ENCODE data around the gene CDCA7.
"Not testable (repeated sequence)": the region's sequence is repeated elsewhere in the genome, so short reads cannot be mapped to it uniquely, and the experiment has no call there.

CDCA7 gene

DNA sequence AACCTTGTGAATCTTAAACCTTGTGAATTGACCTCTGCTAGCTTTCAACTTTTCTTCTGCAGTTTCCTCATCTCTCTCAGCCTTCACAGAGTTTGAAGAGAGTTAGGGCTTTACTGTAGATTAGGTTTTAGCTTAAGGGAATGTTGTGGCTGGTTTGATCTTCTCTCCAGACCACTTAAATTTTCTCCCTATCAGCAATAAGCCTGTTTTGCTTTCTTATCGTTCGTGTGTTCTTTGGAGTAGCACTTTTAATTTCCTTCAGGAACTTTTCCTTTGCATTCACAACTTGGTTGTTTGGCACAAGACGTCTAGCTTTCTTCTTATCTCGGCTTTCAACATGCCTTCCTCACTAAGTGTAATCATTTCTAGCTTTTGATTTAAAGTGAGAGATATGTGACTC is 2.8 kb upstream of the CDCA7 start:
- peaks cover 12% of the 10 kb centered on the region for H3K4me1 Mint-ChIP-seq
- ATAC-seq: no peak
- H3K4me3 Mint-ChIP-seq: no peak overlapping the region
- H3K9me3 Mint-ChIP-seq: no peaks in the 10 kb centered on the region
- no peak overlapping the region for H3K27ac Mint-ChIP-seq
- H3K36me3 Mint-ChIP-seq: no peaks in the 10 kb centered on the region
- H3K27me3 Mint-ChIP-seq: peaks cover 61% of the 10 kb centered on the region

DNA sequence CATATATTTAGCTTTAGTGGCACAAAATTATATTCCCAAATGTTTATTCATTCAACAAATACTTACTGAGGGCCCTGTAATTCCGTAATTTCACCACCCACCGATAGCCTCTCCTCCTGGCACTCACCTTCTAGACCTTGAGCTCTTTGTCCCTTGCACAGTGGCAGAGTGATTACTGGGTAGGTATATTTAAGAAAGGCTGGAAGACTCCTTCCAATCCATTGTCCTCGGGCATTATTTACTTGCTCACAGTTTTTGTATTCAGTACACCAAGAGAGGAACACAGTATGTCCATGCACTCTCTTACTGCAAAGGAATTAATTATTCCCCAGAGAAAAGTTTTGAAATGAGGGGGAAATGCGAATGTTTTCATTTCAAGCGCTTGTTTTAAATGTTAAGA is 1.1 kb upstream of the CDCA7 start:
- ATAC-seq: no peak
- no peak overlapping the region for H3K27ac Mint-ChIP-seq
- peaks cover 62% of the 10 kb centered on the region for H3K27me3 Mint-ChIP-seq
- H3K4me1 Mint-ChIP-seq: peaks cover 12% of the 10 kb centered on the region
- no peak overlapping the region for H3K4me3 Mint-ChIP-seq
- H3K36me3 Mint-ChIP-seq: no peaks in the 10 kb centered on the region
- no peaks in the 10 kb centered on the region for H3K9me3 Mint-ChIP-seq

DNA sequence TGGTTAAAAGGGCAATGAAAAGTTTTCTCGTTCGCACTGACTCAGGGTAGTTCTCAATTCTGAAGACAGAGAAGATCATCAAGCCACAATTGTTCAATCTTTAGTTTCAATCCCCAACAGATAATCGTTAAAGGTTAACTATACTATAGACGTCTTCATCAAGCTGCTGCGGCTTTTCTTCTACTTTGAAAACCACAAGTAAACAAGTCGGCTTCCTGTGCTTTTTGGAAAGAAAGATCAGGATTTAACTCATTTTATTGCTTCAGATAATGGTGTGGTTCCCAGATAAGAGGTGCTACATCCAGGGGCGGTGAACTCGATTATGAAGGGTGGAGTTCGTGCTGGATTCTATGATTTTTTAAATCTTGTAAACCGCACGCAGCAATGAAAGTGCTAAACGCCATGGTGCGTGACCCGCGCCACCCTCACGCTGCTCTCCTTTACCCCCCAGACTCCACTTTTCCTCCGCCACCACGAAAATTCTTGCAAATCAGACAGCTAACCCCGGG is 545 bp upstream of the CDCA7 start:
- Mint-ChIP-seq H3K9me3 (no peaks in the 10 kb centered on the region), H3K27ac (peak overlapping the region; percentile 61), H3K4me1 (peaks cover 12% of the 10 kb centered on the region), H3K36me3 (no peaks in the 10 kb centered on the region), H3K27me3 (peaks cover 62% of the 10 kb centered on the region), H3K4me3 (peak overlapping the region; percentile 65)
- ATAC-seq: no peak

DNA sequence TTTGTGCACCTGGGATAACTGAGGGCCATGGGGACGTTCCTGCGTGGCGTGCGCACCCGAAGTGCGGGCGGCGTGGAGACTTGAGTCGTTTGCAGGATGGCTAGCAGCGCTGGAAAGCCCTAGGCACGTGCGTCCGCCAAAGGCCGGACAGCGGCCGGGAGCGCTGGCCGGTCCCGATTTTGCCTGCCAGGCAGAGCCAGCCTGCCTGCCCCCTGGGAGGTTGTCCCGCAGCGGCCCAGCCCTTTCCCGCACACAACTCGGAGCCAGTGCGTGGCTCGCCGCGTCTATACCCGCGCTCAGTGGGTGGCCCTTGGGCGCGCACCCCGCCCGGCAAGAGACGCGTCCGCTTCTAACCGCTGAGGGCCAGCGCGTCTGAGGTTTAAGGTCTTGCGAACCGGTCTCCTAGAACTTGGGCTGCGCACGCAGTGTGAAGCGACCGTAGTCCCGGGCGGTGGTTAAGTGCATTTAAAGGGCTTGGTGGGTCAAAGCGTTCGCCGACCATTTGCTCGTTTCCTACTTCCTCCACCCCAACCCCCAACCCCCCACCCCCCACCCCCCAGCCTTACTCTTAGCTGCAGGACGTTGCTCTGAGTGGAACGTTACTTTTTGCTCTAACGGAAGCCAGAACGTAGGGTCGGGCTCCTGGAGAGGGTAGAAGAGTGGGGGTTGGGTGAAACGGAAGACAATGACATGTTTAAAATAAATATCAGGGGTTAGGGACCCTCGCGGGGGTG is 627 bp downstream of the CDCA7 start:
- Mint-ChIP-seq H3K36me3 (no peaks in the 10 kb centered on the region), H3K4me1 (peaks cover 12% of the 10 kb centered on the region)
- peak; percentile 58 for ATAC-seq

DNA sequence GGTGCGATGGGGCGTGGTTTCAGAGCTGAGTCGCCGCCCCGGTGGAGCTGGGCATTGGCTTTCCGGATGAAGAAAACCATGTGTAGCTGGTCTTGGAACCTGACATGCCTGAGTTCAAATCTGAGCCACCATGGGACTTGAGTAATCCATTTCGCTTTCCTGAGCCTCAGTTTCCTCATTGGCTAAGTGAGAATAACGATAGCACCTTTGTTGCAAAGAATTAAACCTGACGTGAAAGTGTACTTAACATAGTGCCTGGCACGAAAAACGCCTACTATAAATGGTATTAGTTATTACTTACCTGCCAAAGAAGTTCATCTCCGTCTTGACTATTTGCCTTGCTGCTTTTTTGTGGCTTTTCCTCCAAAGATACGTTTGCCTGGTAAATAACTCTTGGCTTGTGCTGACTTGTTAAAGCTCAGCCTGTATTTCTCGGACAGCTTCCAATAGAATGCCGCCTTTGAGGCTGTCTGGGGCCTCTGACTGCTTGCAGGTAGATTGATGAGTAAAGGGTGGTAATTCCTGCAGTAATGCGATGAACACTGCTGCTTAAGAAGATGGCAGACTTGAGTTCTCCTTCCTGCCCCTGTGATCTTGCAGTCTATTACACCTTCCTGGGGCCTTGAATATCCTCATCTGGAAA is 1.3 kb downstream of the CDCA7 start:
- Mint-ChIP-seq H3K4me1 (peaks cover 12% of the 10 kb centered on the region), H3K36me3 (no peaks in the 10 kb centered on the region), H3K27ac (peak overlapping the region; percentile 61), H3K9me3 (no peaks in the 10 kb centered on the region), H3K4me3 (peak overlapping the region; percentile 79), H3K27me3 (peaks cover 59% of the 10 kb centered on the region)
- ATAC-seq: no peak

More for the DNA sequence above, 627 bp downstream of the CDCA7 start:
- Mint-ChIP-seq H3K27ac (peak overlapping the region; percentile 61), H3K4me3 (peak overlapping the region; percentile 79), H3K9me3 (no peaks in the 10 kb centered on the region), H3K27me3 (peaks cover 60% of the 10 kb centered on the region)

DNA sequence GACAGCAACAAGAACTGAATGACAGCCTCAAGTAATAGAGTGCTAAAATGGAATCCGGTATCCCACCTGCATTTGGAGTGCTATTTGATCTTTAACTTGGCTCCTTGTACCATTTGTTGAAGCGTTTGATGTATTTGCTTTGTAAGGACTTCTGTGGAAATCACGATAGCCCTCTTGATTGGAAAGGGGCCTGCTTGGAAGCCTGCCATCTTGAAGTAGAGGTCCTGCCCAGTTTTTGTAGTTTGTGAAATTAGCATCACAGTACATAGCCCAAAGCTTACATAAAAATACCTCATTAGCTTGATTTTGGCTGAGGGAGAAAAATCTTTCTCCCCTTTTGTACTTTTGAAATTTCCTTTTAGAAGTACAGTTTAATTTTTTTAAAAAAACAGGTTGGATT is 2.7 kb downstream of the CDCA7 start:
- H3K27ac Mint-ChIP-seq: no peak overlapping the region
- no peak overlapping the region for H3K4me3 Mint-ChIP-seq
- H3K4me1 Mint-ChIP-seq: peaks cover 12% of the 10 kb centered on the region
- ATAC-seq: no peak
- H3K9me3 Mint-ChIP-seq: no peaks in the 10 kb centered on the region
- H3K27me3 Mint-ChIP-seq: peaks cover 50% of the 10 kb centered on the region
- no peaks in the 10 kb centered on the region for H3K36me3 Mint-ChIP-seq

DNA sequence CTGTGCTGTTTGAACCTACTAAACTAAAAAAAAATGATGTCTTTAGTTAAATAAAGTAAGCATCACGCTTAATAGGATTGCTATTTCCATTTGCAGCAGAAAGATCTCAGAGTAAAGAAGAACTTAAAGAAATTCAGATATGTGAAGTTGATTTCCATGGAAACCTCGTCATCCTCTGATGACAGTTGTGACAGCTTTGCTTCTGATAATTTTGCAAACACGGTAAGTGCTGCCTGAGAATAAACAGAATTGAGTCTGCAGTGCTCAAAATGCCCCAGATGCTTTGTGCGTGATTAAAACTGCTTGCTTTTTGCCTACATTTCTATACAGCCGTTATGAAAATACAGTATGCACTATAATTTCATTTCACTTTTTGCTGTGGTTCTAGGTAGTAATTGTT is 3.9 kb downstream of the CDCA7 start:
- Mint-ChIP-seq H3K27me3 (peaks cover 38% of the 10 kb centered on the region), H3K9me3 (no peaks in the 10 kb centered on the region), H3K36me3 (no peaks in the 10 kb centered on the region), H3K27ac (no peak overlapping the region), H3K4me3 (no peak overlapping the region), H3K4me1 (peaks cover 10% of the 10 kb centered on the region)
- ATAC-seq: no peak

DNA sequence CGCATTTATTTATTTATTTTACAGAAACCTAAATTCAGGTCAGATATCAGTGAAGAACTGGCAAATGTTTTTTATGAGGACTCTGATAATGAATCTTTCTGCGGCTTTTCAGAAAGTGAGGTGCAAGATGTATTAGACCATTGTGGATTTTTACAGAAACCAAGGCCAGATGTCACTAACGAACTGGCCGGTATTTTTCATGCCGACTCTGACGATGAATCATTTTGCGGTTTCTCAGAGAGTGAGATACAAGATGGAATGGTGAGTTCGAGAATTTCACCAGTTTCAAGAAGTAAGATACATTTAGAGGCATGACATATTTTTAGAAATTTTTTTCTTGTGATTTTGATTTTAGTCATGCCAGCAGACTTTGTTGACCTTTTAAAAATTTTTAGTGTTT is 4.6 kb downstream of the CDCA7 start:
- H3K9me3 Mint-ChIP-seq: no peaks in the 10 kb centered on the region
- peaks cover 32% of the 10 kb centered on the region for H3K27me3 Mint-ChIP-seq
- no peaks in the 10 kb centered on the region for H3K36me3 Mint-ChIP-seq
- no peak overlapping the region for H3K4me3 Mint-ChIP-seq
- peak; percentile 21 for ATAC-seq
- H3K4me1 Mint-ChIP-seq: peaks cover 4% of the 10 kb centered on the region
- H3K27ac Mint-ChIP-seq: no peak overlapping the region

DNA sequence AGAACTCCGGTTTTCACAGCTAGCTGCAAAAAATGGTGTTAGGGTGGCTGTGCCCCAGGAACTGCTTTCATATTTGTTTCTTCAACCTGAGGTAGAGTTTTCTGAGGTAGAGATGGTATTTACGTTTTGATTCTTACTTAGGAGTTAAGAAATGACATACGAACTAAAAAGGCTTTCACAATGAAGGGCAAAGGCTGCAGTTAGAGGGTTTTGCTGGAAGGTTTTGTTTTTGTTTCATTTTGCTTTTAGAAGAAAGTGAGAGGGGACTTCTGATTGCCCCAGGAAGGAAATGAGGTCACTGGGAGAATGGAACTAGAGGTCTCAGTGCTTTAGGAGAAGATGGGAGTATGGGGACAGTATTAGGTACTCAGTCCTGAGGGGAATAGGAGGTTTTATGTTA is 15.5 kb downstream of the CDCA7 start:
- Mint-ChIP-seq H3K4me1 (peaks cover 8% of the 10 kb centered on the region), H3K27me3 (no peaks in the 10 kb centered on the region), H3K36me3 (no peaks in the 10 kb centered on the region), H3K27ac (peak overlapping the region; percentile 15), H3K4me3 (no peak overlapping the region), H3K9me3 (no peaks in the 10 kb centered on the region)
- no peak for ATAC-seq

DNA sequence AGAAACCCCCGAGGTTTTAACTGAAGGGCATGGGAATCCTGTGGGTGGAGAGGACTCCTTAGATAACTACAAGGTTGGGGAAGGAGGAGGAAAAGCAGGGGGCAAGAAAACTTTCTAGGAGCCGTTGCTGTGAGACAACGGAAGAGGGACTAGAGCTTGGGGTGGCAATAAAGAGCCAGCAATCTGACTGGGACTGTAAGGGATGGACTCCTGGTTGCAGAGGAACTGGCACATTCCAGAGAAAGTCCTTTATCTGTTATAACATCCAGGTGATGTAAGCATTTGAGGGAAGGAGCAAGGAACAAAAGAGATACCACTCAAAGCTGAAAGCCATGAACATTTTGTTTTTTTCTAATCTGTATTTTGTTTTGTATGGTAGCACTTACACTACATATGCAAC is 16.4 kb downstream of the CDCA7 start:
- no peak for ATAC-seq
- H3K4me1 Mint-ChIP-seq: peaks cover 8% of the 10 kb centered on the region
- no peaks in the 10 kb centered on the region for H3K27me3 Mint-ChIP-seq
- no peaks in the 10 kb centered on the region for H3K9me3 Mint-ChIP-seq
- H3K36me3 Mint-ChIP-seq: no peaks in the 10 kb centered on the region
- H3K4me3 Mint-ChIP-seq: no peak overlapping the region
- no peak overlapping the region for H3K27ac Mint-ChIP-seq

DNA sequence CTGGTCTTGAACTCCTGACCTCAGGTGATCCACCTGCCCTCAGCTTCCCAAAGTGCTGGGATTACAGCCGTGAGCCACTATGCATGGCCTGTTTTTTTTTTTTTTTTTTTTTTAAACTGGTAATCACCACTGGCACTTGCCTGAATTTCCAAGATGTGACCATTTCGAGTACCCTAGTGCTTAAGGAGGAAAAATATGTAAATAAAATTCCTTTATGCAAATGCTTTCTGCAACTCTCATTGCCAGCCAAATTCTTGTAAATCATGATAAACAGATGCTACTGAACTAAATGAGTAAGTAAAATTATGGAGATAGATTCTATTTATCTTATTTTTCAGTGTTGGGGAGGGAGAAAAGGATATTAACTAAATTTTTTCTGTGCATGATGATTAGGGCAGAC is 18.6 kb downstream of the CDCA7 start:
- no peak for ATAC-seq
- no peaks in the 10 kb centered on the region for H3K27me3 Mint-ChIP-seq
- H3K9me3 Mint-ChIP-seq: no peaks in the 10 kb centered on the region
- H3K4me1 Mint-ChIP-seq: peaks cover 8% of the 10 kb centered on the region
- no peak overlapping the region for H3K4me3 Mint-ChIP-seq
- H3K36me3 Mint-ChIP-seq: no peaks in the 10 kb centered on the region
- H3K27ac Mint-ChIP-seq: no peak overlapping the region

DNA sequence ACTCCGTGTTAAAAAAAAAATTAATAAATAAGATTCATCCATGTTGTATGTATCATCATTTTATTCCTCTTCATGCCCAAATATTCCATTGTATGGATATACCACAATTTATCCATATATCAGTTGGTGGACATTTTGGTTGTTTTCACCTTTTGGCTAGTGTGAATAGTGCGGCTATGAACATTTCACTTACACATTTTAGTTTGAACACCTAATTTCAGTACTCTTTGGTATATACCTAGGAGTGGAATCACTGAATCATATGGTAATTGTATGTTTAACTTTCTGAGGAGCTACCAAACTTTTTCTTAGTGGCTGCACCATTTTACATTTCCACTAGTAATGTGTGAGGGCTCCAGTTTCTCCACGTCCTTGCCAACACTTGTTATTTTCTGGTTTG is 20.0 kb downstream of the CDCA7 start:
- H3K27ac Mint-ChIP-seq: no peak overlapping the region
- no peak overlapping the region for H3K4me3 Mint-ChIP-seq
- H3K27me3 Mint-ChIP-seq: no peaks in the 10 kb centered on the region
- H3K4me1 Mint-ChIP-seq: peaks cover 8% of the 10 kb centered on the region
- H3K9me3 Mint-ChIP-seq: no peaks in the 10 kb centered on the region
- ATAC-seq: no peak
- no peaks in the 10 kb centered on the region for H3K36me3 Mint-ChIP-seq

DNA sequence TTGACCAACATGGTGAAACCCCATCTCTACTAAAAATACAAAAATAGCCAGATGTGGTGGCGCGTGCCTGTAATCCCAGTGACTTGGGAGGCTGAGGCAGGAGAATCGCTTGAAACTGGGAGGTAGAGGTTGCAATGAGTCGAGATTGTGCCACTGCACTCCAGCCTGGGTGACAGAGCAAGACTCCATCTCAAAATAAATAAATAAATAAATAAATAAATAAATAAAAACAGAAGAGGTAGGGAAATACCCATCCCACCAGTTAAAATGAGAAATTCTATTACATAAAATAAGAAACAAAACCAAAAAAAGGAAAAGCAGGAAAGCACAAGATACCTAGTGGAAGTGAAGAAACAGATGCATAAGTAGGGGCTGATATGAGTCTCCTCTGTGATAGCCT is 30.9 kb downstream of the CDCA7 start:
- not testable (repeated sequence) for H3K27me3 Mint-ChIP-seq, H3K4me3 Mint-ChIP-seq, ATAC-seq, H3K36me3 Mint-ChIP-seq, H3K27ac Mint-ChIP-seq, H3K9me3 Mint-ChIP-seq, H3K4me1 Mint-ChIP-seq

DNA sequence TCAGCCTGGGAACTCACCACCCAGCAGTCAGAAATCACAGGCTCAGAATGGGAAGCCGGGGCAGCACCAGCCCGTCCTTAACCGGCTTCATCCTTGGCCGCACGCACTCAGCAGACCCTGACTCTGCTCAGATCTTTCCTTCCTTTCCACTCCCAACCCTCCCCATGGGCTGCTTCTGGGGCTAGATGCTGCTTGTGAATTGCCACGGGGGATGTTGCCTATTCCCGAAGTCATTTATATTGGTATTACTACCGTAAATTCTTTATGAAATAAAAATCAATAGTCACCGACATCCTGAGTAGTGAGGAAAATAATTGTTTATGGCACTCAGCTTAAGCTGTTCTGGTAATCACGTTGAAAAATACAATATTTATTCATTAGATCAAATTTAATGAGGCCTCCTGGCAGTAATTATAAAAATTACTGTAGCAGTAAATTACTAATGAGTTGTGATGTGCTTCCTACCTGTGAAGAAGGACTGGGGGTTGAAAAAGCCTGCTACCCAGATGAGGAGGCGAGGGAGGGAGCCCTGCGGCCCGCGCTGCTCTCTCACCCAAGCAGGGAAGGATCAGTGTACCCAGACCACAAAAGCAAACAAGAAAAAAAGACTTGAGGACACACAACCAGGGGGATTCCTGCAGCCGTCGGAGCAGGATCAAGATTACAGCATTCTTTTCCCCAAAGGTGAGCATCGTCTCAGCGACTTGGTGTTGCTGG is 31.5 kb downstream of the CDCA7 start:
- ATAC-seq: no peak
- no peak overlapping the region for H3K27ac Mint-ChIP-seq
- H3K36me3 Mint-ChIP-seq: no peaks in the 10 kb centered on the region
- H3K27me3 Mint-ChIP-seq: no peaks in the 10 kb centered on the region
- no peaks in the 10 kb centered on the region for H3K4me1 Mint-ChIP-seq
- H3K9me3 Mint-ChIP-seq: peaks cover 3% of the 10 kb centered on the region
- H3K4me3 Mint-ChIP-seq: no peak overlapping the region

DNA sequence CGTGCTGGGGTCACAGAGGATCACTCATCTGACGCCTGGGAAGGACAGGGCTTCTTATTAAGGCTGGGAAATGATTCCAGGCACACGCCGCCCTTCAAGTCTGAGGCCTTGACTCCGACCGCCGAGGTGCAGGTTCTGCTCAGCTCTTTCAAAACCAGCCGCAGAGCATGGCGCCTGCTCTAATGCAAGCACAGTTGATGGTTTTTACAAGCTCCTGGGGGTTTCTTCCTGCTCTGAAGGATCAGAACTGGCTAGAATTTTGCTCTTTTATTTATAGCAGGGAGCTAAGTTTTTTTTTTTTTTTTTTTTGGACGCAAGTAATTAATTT is 32.0 kb downstream of the CDCA7 start:
- ATAC-seq: no peak
- peaks cover 3% of the 10 kb centered on the region for H3K9me3 Mint-ChIP-seq
- no peaks in the 10 kb centered on the region for H3K27me3 Mint-ChIP-seq
- no peaks in the 10 kb centered on the region for H3K4me1 Mint-ChIP-seq
- no peaks in the 10 kb centered on the region for H3K36me3 Mint-ChIP-seq
- H3K4me3 Mint-ChIP-seq: no peak overlapping the region
- H3K27ac Mint-ChIP-seq: no peak overlapping the region

DNA sequence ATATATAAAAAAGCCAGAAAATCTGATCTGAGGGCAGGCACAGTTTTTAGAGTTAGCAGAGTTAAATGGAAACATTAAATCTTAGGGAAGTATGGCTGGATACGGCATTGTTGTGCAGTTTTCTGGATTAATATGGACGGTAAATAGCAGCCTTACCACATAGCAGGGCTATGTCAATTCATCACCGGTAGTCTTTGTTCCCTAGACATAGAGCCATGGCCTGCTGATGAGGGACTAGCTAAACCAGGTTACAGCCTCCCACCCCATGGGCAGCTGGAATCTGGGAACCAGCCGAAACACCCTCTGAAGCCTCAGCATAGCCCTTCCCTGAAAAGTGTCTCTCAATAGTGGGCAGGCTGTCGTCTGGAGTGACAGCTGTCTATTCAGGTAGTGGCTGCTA is 32.4 kb downstream of the CDCA7 start:
- no peak for ATAC-seq
- H3K36me3 Mint-ChIP-seq: no peaks in the 10 kb centered on the region
- H3K4me1 Mint-ChIP-seq: no peaks in the 10 kb centered on the region
- no peaks in the 10 kb centered on the region for H3K27me3 Mint-ChIP-seq
- peaks cover 3% of the 10 kb centered on the region for H3K9me3 Mint-ChIP-seq
- H3K27ac Mint-ChIP-seq: no peak overlapping the region
- H3K4me3 Mint-ChIP-seq: no peak overlapping the region
